Neural progenitor cell (in vitro differentiated cells): ENCODE data around the gene DGKD.

ENCODE experiments used
- CTCF ChIP-seq: fragments of 200-600 bp; sonication (generic); IDR thresholded peaks from 2 replicates; pipeline ENCODE4 v1.5.1; 2017; ENCODE audit warnings: antibody characterized with exemption, mild to moderate bottlenecking
- EZH2 ChIP-seq: fragments of 200-600 bp; sonication (generic); IDR thresholded peaks from 2 replicates; pipeline ENCODE4 v1.6.1; 2017; ENCODE audit warnings: antibody characterized with exemption, mild to moderate bottlenecking, moderate library complexity
- EZH2phosphoT487 ChIP-seq: fragments of 200-600 bp; sonication (generic); IDR thresholded peaks from 2 replicates; pipeline ENCODE4 v1.6.1; 2017; ENCODE audit warnings: antibody characterized with exemption

- TF ChIP-seq CTCF (no peak), EZH2 (no peak), EZH2phosphoT487 (no peak)
These were observed 113.9 kb downstream of the DGKD start for GRCh38 chr2:233468047-233468740.
